IPS-11a (cell line): ENCODE measurements around the gene USP35.

Experiments
- H3K4me3 ChIP-seq: one replicate; pipeline ENCODE4 v1.5.1; 2013; ENCODE audit warnings: low read depth, low read length, control low read depth

USP35 gene

DNA sequence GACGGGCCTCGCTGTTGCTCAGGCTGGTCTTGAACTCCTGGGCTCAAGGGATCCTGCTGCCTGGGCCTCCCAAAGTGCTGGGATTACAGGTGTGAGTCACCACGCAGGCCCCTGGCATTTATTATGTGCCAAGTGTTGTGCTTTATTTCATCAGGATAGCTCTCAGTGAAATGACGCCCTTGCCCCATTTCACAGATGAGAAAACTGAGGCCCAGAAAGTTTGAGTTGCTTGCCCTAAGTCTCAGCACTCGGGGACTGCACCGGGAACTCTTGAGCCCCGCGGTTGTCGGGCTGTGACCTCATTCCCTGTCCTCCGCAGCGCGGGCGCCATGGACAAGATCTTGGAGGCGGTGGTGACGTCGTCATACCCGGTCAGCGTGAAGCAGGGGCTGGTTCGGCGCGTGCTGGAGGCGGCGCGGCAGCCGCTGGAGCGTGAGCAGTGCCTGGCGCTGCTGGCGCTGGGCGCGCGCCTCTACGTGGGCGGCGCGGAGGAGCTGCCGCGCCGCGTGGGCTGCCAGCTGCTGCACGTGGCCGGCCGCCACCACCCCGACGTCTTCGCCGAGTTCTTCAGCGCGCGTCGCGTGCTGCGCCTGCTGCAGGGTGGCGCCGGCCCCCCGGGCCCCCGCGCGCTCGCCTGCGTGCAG lies 7.3 kb downstream of the USP35 start:
- no peak overlapping the region for H3K4me3 ChIP-seq

DNA sequence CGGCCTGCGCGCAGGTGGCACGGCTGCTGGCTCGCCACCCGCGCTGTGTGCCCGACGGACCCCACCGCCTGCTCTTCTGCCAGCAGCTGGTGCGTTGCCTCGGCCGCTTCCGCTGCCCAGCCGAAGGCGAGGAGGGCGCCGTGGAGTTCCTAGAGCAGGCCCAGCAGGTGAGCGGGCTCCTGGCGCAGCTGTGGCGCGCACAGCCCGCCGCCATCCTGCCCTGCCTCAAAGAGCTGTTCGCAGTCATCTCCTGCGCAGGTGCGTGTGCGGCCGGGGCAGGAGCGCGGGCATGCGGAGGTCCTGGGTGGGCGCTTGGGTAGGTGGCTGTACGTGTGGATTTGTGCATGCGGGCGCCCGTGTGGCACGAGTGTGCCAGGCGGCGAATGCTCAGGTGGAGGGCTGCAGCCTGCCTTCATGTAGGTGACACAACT lies 8.0 kb downstream of the USP35 start:
- no peak overlapping the region for H3K4me3 ChIP-seq

DNA sequence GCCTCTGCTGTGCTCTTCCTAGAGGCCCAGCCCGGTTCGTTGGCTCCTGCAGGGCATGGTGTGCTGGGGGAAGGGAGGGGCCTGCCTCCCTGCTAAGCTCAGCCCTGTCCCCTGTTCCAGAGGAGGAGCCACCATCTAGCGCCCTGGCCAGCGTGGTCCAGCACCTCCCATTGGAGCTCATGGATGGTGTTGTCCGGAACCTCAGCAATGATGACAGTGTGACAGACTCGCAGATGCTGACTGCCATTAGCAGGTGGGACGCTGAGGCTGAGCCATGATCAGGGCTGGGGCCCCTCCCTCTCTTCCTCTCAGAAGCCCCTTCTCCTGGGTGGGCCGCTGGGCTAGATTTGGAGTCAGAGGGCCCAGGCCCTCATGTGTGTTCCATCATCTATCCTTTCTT lies 9.1 kb downstream of the USP35 start:
- H3K4me3 ChIP-seq: no peak overlapping the region

DNA sequence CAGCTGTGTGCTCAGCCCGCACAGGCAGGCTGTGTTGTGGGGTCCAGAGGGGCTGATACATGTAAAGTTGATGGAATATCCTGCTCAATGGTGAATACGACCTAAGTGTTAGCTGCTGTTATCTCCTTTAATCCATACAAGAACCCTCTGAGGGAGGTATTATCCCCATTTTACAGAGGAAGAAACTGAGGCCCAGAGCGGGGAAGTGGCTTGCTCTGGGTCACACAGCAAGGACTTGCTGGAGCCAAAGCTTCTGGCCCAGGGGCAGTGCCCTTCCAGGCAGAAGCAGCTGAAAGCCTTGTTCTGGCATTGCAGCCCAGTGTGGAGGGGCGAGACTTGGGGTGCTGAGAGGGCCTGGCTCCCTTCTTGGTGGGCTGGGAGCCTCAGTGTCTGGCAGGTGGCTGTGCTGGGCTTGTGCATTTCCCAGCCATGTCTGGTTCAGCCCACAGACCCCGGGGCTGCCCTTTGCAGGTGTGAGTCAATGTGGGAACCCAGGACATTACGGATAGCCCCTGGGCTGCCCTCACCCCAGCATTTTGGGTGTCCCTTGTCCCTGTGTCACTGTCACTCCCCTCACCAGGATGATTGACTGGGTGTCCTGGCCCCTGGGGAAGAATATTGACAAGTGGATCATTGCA lies 10.4 kb downstream of the USP35 start:
- no peak overlapping the region for H3K4me3 ChIP-seq

DNA sequence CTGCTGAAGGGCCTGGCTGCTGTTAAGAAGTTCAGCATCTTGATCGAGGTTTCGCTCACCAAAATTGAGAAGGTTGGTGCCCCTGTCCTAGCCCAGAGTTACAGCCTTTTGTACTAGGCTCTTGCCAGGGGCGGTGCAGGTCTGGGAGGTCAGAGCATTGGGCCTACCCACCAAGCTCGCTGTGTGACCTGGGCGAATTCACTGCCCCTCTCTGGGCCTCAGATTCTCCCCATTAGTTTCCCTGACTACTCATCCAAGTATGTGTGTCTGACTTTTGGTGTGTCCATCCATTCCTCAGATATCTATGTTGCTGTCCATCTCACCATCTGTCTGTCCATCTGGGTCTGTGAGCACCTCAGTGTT lies 10.9 kb downstream of the USP35 start:
- H3K4me3 ChIP-seq: no peak overlapping the region

DNA sequence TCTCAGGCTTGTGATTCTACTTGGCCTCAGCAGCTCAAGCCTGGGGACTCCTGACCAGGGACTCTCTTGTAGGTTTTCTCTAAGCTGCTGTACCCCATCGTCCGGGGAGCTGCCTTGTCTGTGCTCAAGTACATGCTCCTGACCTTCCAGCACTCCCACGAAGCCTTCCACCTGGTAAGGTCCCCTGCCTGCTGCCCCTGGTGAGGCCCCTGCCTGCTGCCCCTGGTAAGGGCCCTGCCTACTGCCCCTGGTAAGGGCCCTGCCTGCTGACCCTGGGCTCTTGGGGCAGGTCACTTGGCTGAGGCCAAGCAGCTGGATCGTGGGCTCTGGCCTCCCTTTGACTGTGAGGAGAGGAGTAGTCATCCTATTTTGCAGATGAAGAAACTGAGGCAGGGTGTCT lies 11.3 kb downstream of the USP35 start:
- no peak overlapping the region for H3K4me3 ChIP-seq

DNA sequence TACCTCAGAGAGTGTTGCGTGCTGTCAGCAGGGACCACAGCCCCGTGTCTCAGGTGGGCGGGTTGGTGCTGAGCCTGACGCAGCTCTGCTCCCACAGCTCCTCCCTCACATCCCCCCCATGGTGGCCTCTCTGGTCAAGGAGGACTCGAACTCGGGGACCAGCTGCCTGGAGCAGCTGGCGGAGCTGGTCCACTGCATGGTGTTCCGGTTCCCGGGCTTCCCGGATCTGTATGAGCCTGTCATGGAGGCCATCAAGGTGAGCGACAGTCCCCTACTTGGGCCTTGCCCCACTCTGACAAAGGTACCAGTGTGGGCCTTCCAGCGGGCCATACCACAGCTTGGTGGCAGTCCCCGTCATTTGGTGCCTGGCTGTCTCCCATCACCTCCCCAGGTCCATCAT lies 11.8 kb downstream of the USP35 start:
- H3K4me3 ChIP-seq: no peak overlapping the region

DNA sequence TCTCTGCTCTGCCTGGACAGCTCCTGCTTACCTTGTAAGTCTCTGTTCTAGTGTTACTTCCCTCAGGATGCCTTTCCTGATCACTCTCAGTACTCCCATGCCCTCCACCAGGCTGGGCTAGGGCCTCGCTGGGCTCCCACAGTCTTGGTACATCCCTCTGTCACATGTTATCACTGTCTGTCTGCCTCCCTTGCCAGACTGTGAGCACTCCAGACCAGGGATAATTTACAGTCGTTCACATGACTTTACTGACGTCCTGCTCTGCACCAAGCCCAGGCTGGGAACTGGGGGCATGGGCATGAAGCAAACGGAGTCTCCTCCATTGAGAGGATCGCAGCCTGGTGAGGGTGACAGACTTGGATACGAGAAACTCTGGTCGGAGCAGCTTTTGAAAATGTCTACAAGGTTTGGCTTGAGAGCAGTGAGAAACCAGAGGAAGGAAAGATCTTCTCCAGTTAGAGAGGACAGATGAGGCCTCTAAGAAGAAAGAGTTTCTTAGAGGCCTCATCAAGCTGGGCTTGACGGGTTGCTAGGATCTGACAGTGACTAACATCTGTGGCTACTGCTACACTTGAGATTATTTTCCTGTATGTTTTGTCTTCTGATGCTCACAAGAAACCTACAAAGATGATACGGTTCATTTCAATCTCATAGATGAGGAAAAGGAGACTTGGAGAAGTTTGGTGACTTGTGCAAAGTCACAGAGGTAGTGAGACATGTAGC lies 12.5 kb downstream of the USP35 start:
- H3K4me3 ChIP-seq: no peak overlapping the region

DNA sequence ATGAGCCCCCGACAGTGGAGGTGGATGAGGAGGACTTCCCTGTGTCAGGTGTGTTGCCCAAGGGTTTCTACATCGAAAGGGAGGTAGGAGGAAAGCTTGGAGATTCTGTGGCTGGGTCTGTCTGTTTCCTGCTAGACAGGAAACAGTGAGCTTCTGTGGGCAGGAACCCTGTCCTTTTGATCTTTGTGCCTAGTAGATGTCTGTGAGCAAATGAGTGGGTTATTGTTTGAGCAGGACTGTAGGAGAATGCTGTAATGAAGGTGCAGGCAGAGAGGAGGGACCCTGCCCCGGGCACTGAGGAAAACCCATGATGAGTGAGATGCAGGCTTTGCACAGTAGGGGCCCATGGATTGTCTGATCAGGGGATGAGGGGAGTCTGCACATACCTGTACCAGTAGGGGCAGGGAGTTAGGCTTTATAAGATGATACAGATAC lies 14.0 kb downstream of the USP35 start:
- no peak overlapping the region for H3K4me3 ChIP-seq

DNA sequence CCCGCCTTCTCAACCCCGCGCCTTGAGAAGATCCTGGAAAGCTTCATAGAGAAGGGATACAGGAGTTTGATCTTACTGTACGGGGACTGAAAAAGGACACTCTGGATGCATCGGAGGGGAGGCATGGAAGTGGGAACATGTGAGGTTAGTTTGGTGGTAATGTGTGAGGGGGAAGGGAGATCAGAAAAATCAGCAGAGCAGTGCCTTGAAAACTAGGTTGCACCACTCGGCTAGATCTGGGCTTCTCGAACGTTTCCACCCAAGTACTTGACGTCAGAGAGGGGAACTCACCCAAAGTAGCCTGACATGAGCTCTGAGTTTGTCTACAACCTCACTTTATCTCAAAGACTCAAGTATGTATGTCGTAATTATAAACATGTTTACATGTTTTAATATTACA lies 14.5 kb downstream of the USP35 start:
- H3K4me3 ChIP-seq: no peak overlapping the region

DNA sequence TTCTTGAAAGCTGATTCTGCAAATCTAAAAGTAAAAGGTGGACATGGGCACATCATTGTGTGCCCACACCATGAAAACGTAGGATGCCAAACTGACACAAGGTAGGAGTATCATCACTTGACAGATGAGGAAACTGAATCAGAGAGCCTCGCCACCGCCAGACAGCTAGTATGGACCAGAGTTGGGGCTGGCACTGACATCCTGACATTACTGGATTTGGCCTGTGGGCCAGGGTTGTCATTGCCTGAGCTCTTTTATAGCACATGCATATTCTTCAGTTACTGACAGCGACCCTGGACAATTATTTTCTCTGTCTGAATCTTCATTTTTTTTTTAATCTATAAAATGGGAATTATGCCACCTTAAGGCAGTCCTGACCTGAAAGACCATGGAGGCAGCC lies 16.5 kb downstream of the USP35 start:
- H3K4me3 ChIP-seq: no peak overlapping the region

DNA sequence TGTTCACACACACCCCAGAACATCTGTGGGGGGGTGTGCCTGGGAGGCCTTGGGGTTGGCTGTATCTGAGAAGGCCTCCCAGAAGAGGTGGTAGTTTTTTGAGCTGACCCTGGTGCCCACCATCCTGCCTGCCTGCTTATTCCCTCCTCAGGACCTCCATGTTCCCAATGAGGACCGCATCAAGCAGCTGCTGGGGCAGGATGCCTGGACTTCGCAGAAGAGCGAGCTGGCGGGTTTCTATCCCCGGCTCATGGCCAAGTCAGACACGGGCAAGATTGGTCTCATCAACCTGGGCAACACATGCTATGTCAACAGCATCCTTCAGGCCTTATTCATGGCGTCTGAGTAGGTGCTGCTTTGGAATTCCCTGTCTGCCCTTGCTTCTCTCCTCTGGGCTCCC lies 17.0 kb downstream of the USP35 start:
- no peak overlapping the region for H3K4me3 ChIP-seq

DNA sequence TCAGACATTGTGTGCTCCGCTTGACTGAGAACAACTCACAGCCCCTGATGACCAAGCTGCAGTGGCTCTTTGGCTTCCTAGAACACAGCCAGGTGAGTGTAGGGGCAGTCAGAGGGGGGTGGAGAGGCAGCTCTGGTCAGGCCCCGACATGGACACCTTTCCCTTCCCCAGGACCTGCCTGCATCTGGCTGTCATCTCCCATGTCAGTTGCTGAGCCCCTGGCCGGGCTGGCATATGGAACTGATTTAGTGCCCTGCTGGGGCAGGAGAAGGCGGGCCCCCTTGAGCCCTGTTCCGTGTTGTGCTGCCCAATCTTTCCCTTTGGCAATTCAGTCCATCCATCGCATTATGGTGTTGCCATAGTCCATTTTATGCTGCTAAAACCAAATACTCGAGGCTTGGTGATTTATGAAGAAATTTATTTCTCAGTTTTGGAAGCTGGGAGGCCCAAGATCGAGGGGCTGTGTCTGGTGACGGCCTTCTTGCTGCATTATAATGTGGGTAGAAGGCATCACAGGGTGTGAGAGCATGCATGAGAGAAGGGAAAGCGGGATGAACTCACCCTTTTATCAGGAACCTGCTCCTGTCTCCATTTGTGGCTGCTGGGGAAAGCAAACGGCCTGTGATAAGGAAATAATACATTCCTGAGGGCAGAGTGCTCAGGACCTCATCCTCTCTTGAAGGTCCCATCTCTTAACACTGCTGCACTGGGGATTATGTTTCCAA lies 19.0 kb downstream of the USP35 start:
- H3K4me3 ChIP-seq: no peak overlapping the region

DNA sequence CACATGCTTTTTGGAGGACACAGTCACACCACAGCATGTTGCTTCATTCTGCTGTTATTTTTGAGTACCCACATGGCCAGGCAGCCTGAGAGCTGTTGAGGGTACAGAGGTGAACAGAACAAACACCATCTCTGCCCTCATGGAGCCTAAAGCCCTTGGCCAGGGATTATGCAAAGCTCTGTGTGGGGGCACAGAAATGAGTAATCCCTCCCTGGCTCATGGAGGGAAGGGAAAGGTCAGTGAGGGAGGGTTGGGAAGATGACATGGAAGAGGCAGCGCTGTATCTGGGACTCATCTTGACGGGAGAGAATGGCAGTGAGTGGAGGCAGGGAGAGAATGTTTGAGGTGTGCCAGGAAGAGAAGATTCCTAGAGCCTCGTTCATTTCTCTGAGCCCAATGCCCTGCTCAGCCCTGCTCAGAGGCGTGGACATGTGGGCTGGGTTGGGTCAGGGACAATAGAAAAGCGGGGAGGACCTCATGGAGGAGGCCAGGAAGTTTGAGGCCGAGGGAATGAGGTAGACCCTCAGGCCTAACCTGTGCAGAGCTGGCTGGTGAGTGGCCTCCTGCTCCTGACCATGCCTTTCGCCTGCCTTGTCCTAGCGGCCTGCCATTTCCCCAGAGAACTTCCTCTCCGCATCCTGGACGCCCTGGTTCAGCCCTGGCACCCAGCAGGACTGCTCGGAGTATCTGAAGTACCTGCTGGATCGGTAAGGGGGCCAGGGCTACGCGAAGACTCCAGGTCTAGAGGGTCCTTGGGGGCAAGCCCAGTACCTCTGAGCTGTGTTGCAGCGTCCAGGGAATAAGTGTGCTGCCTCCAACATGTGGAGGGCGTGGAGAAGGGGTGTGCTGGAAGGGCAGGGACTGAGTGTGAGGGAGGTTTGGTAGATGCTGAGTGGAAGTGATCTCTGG lies 19.8 kb downstream of the USP35 start:
- no peak overlapping the region for H3K4me3 ChIP-seq

DNA sequence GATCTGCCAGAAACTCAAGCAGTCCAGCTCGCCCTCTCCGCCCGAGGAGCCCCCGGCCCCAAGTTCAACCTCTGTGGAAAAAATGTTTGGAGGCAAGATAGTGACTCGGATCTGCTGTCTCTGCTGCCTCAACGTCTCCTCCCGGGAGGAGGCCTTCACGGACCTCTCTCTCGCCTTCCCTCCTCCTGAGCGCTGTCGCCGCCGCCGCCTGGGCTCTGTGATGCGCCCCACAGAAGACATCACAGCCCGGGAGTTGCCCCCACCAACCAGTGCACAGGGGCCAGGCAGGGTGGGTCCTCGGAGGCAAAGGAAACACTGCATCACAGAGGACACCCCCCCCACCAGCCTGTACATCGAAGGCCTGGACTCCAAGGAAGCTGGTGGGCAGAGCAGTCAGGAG lies 20.8 kb downstream of the USP35 start:
- H3K4me3 ChIP-seq: no peak overlapping the region

DNA sequence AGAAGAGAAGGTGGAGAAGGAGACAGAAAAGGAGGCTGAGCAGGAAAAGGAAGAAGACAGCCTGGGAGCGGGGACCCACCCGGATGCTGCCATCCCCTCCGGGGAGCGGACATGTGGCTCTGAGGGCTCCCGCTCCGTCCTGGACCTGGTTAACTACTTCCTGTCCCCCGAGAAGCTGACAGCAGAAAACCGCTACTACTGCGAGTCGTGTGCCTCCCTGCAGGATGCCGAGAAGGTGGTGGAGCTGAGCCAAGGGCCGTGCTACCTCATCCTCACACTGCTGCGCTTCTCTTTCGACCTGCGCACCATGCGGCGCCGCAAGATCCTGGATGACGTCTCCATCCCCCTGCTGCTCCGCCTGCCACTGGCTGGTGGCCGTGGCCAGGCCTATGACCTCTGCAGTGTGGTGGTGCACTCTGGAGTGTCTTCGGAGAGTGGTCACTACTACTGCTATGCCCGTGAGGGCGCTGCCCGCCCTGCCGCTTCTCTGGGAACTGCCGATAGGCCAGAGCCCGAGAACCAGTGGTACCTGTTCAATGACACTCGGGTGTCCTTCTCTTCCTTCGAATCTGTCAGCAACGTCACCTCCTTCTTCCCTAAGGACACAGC lies 21.4 kb downstream of the USP35 start:
- no peak overlapping the region for H3K4me3 ChIP-seq

DNA sequence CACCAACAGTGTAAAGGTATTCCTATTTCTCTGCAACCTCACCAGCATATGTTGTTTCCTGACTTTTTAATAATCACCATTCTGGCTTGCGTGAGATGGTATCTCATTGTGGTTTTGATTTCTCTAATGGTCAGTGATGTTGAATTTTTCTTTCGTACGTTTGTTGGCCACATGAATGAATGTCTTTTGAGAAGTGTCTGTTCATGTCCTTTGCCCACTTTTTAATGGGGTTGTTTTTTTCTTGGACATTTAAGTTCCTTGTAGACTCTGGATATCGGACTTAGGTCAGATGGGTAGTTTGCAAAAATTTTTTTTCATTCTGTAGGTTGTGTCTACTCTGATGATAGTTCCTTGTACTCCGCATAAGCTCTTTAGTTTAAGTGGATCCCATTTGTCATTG lies 22.8 kb downstream of the USP35 start:
- H3K4me3 ChIP-seq: no peak overlapping the region

DNA sequence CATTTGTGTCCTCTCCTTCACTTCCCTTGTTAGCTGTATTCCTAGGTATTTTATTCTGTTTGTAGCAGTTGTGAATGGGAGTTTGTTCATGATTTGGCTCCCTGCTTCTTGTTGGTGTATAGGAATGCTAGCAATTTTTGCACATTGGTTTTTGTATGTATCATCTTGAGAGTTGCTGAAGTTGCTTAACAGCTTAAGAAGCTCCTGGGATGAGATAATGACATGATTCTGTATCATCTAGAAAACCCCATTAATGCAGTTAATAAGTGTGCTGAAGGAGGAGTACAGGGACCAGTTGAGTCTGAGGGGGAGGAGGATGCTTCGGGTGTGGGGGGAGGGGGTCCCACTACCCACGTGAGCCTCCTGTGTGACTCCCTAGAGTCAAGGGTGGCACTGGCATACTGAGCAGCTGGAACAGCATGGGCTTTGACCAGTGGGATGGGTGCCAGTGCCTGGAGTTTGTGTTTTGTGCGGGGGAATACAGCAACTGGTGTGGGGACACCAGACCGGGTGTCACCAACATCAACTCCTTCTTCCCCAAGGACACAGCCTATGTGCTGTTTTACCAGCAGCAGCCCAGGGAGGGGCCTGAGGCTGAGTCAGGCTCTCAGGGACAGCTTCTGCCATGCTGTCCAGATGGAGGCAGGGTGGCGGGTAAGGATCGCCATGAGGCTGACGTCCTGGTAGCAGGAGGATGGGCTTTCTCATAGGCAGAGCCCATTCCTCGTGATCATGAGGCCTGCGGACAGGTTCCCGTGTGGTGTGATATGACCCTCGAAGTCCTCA lies 24.1 kb downstream of the USP35 start:
- H3K4me3 ChIP-seq: no peak overlapping the region

DNA sequence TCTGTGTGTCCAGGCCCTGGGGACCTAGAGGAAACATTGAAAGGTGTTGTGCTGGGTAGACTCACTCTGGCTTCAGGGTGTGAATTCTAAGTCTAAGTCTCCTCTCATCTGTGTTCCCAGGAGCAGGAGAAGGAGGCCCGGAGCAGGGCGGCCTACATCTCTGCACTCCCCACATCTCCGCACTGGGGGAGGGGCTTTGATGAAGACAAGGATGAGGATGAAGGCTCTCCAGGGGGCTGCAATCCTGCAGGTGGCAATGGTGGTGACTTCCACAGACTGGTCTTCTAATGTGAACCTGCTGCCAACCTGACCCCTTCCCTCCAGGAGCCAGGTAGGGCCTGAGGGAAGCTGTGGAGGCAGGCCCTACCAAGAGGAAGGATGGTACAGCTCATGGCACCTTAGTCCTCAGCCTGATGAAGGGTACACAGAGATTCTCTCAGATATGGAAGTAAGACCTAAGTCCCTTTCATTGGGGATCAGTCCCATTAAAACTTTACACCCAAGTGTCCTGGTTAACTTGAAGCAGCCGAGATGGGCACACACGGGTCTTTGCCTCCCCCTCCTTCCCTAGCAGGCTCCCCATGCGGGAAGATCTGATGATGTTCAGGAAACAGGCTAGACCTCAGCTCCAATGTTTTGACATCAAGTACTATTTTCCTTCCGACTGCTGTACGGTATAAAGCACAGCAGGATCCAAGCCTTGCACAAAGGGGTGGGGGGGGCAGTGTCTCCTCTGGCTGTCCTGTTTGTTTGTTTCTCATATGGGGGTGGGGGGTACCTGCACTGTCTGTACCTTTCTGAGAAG lies 25.0 kb downstream of the USP35 start:
- H3K4me3 ChIP-seq: no peak overlapping the region
